HG02798 (cell line): ENCODE results near the gene MYPN.

Experiments
- ATAC-seq: cut with Tn5 transposase; IDR thresholded peaks from one replicate; pipeline ENCODE4 v1.9.1; 2021; ENCODE audit warnings: mild to moderate bottlenecking; ENCODE audit not compliant: unreplicated experiment, poor library complexity

MYPN gene

GRCh38 chr10:68092512-68092911 is 16.8 kb upstream of the MYPN start:
- no peak for ATAC-seq

- ATAC-seq: no peak
Observed at GRCh38 chr10:68095153-68095552, 14.1 kb upstream of the MYPN start.

GRCh38 chr10:68096913-68097516 is 12.3 kb upstream of the MYPN start:
- ATAC-seq: no peak

GRCh38 chr10:68099736-68100135 is 9.6 kb upstream of the MYPN start:
- ATAC-seq: no peak

- no peak for ATAC-seq
Observed at GRCh38 chr10:68101066-68101465, 8.2 kb upstream of the MYPN start.

- no peak for ATAC-seq
Observed at GRCh38 chr10:68103261-68103878, 5.9 kb upstream of the MYPN start.

- no peak for ATAC-seq
Observed at GRCh38 chr10:68103901-68104300, 5.4 kb upstream of the MYPN start.

- no peak for ATAC-seq
Observed at GRCh38 chr10:68105820-68106219, 3.5 kb upstream of the MYPN start.

GRCh38 chr10:68106656-68107055 is 2.6 kb upstream of the MYPN start:
- no peak for ATAC-seq

- no peak for ATAC-seq
Observed at GRCh38 chr10:68107651-68108050, 1.6 kb upstream of the MYPN start.

GRCh38 chr10:68108051-68108450 is 1.2 kb upstream of the MYPN start:
- ATAC-seq: no peak

GRCh38 chr10:68108653-68109052 is 635 bp upstream of the MYPN start:
- ATAC-seq: no peak

- no peak for ATAC-seq
Observed at GRCh38 chr10:68110027-68110426, 739 bp downstream of the MYPN start.

GRCh38 chr10:68111584-68111983 is 2.3 kb downstream of the MYPN start:
- ATAC-seq: no peak

GRCh38 chr10:68112837-68113236 is 3.5 kb downstream of the MYPN start:
- no peak for ATAC-seq

- ATAC-seq: no peak
Observed at GRCh38 chr10:68118657-68119056, 9.4 kb downstream of the MYPN start.

GRCh38 chr10:68121020-68121743 is 11.9 kb downstream of the MYPN start:
- no peak for ATAC-seq

- no peak for ATAC-seq
Observed at GRCh38 chr10:68121852-68122251, 12.6 kb downstream of the MYPN start.

- ATAC-seq: no peak
Observed at GRCh38 chr10:68124718-68125117, 15.4 kb downstream of the MYPN start.

GRCh38 chr10:68125772-68126171 is 16.5 kb downstream of the MYPN start:
- no peak for ATAC-seq

- no peak for ATAC-seq
Observed at GRCh38 chr10:68128015-68128414, 18.7 kb downstream of the MYPN start.

GRCh38 chr10:68132391-68132790 is 23.1 kb downstream of the MYPN start:
- no peak for ATAC-seq
